IMR-90 (cell line): ENCODE data around the gene RNF213. TPM values are rescaled to one million over a fixed set of nuclear protein-coding genes. Genes with fewer than 3 reads are reported as not detected.

ENCODE experiments used
- ATAC-seq: fragments of 200-7000 bp; cut with Tn5 transposase; 2 replicates; pipeline ENCODE4 v1.9.1; 2020; ENCODE audit warnings: low read depth, mild to moderate bottlenecking, moderate library complexity
- BruUV-seq: library from RNA; stranded (reverse); fragments of 400-500 nt; replicated peaks from 2 replicates; lab custom pipeline; 2021; lab: Mats Ljungman, UMichigan
- CTCF ChIA-PET: fragments of 300-600 bp; formaldehyde crosslinking; extraction: SDS; loops from one replicate; lab custom pipeline; 2021; ENCODE audit warnings: antibody characterized with exemption; lab: Yijun Ruan, JAX
- POLR2A ChIA-PET: fragments of 300-600 bp; sonication (Branson Sonifier 250); formaldehyde crosslinking; loops from one replicate; lab custom pipeline; 2022; ENCODE audit warnings: antibody characterized with exemption; ENCODE audit not compliant: unreplicated experiment; lab: Charles Lee
- DNase-seq: peaks from one replicate; pipeline ENCODE4 v3.0.0; 2013
- H2AFZ ChIP-seq: replicated peaks from 2 replicates; pipeline ENCODE3; 2013; ENCODE audit warnings: low read length, mild to moderate bottlenecking; ENCODE audit not compliant: poor library complexity
- H2AK5ac ChIP-seq: 2 replicates; pipeline ENCODE4 v1.6.1; 2013; ENCODE audit warnings: low read depth, low read length, inconsistent platforms
- H2AK9ac ChIP-seq: replicated peaks from 2 replicates; pipeline ENCODE3; 2013; ENCODE audit warnings: mild to moderate bottlenecking, low read depth, low read length, moderate library complexity; ENCODE audit not compliant: poor library complexity
- H2BK120ac ChIP-seq: 2 replicates; pipeline ENCODE4 v1.6.1; 2013; ENCODE audit warnings: low read depth, low read length, inconsistent platforms
- H2BK15ac ChIP-seq: 3 replicates; pipeline ENCODE4 v1.6.1; 2013; ENCODE audit warnings: low read depth, low read length, inconsistent platforms
- H2BK20ac ChIP-seq: 2 replicates; pipeline ENCODE4 v1.6.1; 2013; ENCODE audit warnings: low read depth, mild to moderate bottlenecking, inconsistent platforms, low read length, moderate library complexity
- H2BK5ac ChIP-seq: 2 replicates; pipeline ENCODE4 v1.6.1; 2013; ENCODE audit warnings: mild to moderate bottlenecking, low read depth, low read length, inconsistent platforms; ENCODE audit not compliant: poor library complexity, severe bottlenecking
- H3K14ac ChIP-seq: replicated peaks from 2 replicates; pipeline ENCODE4 v1.6.1; 2013; ENCODE audit warnings: low read depth, low read length, inconsistent platforms
- H3K18ac ChIP-seq: 2 replicates; pipeline ENCODE4 v1.6.1; 2013; ENCODE audit warnings: low read depth, low read length, control low read depth
- H3K23ac ChIP-seq: 2 replicates; pipeline ENCODE4 v1.6.1; 2013; ENCODE audit warnings: low read depth, low read length, inconsistent platforms
- H3K27ac ChIP-seq: 2 replicates; pipeline ENCODE4 v1.5.1; 2013; ENCODE audit warnings: mild to moderate bottlenecking, control low read depth, low read length; ENCODE audit not compliant: insufficient read depth
- H3K27me3 ChIP-seq: 2 replicates; pipeline ENCODE4 v1.6.1; 2013; ENCODE audit warnings: low read length; ENCODE audit not compliant: control insufficient read depth, insufficient read depth
- H3K36me3 ChIP-seq: 2 replicates; pipeline ENCODE4 v1.6.1; 2013; ENCODE audit warnings: low read length, mixed read lengths; ENCODE audit not compliant: control insufficient read depth, insufficient read depth
- H3K4ac ChIP-seq: 2 replicates; pipeline ENCODE4 v1.6.1; 2013; ENCODE audit warnings: low read depth, low read length, inconsistent platforms
- H3K4me1 ChIP-seq: 2 replicates; pipeline ENCODE4 v1.6.1; 2013; ENCODE audit warnings: low read length, mixed read lengths; ENCODE audit not compliant: control insufficient read depth, insufficient read depth
- H3K4me2 ChIP-seq: 2 replicates; pipeline ENCODE4 v1.6.1; 2013; ENCODE audit warnings: low read depth, mild to moderate bottlenecking, control low read depth, low read length, moderate library complexity
- H3K4me3 ChIP-seq: 2 replicates; pipeline ENCODE4 v1.5.1; 2013; ENCODE audit warnings: low read depth, mild to moderate bottlenecking, control low read depth, low read length, moderate library complexity; ENCODE audit not compliant: insufficient read depth
- H3K56ac ChIP-seq: 2 replicates; pipeline ENCODE4 v1.6.1; 2013; ENCODE audit warnings: low read length, inconsistent platforms; ENCODE audit not compliant: insufficient read depth; ENCODE audit errors: extremely low read depth
- H3K79me1 ChIP-seq, 2 experiments: 2 replicates each; pipeline ENCODE4 v1.6.1; 2013; ENCODE audit warnings: low read length in 2 of 2, inconsistent platforms in 1 of 2, low read depth in 1 of 2
- H3K9ac ChIP-seq: 2 replicates; pipeline ENCODE4 v1.6.1; 2013; ENCODE audit warnings: low read depth, low read length, control low read depth
- H3K9me1 ChIP-seq: 2 replicates; pipeline ENCODE4 v1.6.1; 2013; ENCODE audit warnings: low read length, inconsistent platforms; ENCODE audit not compliant: insufficient read depth
- H3K9me3 ChIP-seq: 2 replicates; pipeline ENCODE4 v1.6.1; 2013; ENCODE audit warnings: low read length; ENCODE audit not compliant: control insufficient read depth, insufficient read depth
- H4K20me1 ChIP-seq: 2 replicates; pipeline ENCODE4 v1.6.1; 2013; ENCODE audit warnings: low read length, inconsistent platforms; ENCODE audit not compliant: insufficient read depth
- H4K5ac ChIP-seq: 2 replicates; pipeline ENCODE4 v1.6.1; 2013; ENCODE audit warnings: mild to moderate bottlenecking, low read depth, low read length, control low read depth
- H4K8ac ChIP-seq, 2 experiments: 2 replicates each; pipeline ENCODE4 v1.6.1; 2013; ENCODE audit warnings: low read depth in 2 of 2, low read length in 2 of 2, control low read depth in 1 of 2, inconsistent platforms in 1 of 2
- H4K91ac ChIP-seq: 2 replicates; pipeline ENCODE4 v1.6.1; 2013; ENCODE audit warnings: low read depth, low read length, inconsistent platforms; ENCODE audit not compliant: insufficient read depth
- CEBPB ChIP-seq: IDR thresholded peaks from 2 replicates; pipeline ENCODE4 v1.6.1; 2012; ENCODE audit warnings: low read depth, low read length, improper control_type of control experiment
- CHD1 ChIP-seq: IDR thresholded peaks from 2 replicates; pipeline ENCODE4 v1.6.1; 2012; ENCODE audit warnings: low read depth, low read length, improper control_type of control experiment
- FOS ChIP-seq: fragments of 150-350 bp; IDR thresholded peaks from 2 replicates; pipeline ENCODE4 v1.6.1; 2016; ENCODE audit warnings: low read depth, low read length
- MAZ ChIP-seq: IDR thresholded peaks from 2 replicates; pipeline ENCODE4 v1.6.1; 2012; ENCODE audit warnings: low read depth, mild to moderate bottlenecking, low read length, improper control_type of control experiment, moderate library complexity, borderline replicate concordance
- NFE2L2 ChIP-seq: fragments of 150-350 bp; IDR thresholded peaks from 2 replicates; pipeline ENCODE4 v1.6.1; 2016; ENCODE audit warnings: low read depth, mild to moderate bottlenecking, low read length
- POLR2A ChIP-seq: IDR thresholded peaks from 2 replicates; pipeline ENCODE4 v1.6.1; 2012; ENCODE audit warnings: mild to moderate bottlenecking, low read depth, low read length
- RAD21 ChIP-seq: IDR thresholded peaks from 2 replicates; pipeline ENCODE4 v1.6.1; 2012; ENCODE audit warnings: low read length, improper control_type of control experiment
- RFX5 ChIP-seq: IDR thresholded peaks from 2 replicates; pipeline ENCODE4 v1.8.0; 2012; ENCODE audit warnings: low read depth, mild to moderate bottlenecking, low read length, moderate library complexity
- WGBS, 2 experiments: methylation state at CpG; one replicate each; pipeline versions ENCODE4 v1.1.5 to v1.1.7; 2013; ENCODE audit warnings: missing lambda C conversion rate in 2 of 2; ENCODE audit not compliant: insufficient read length in 1 of 2; ENCODE audit errors: extremely low coverage in 2 of 2; 5-methylcytosine and 5-hydroxymethylcytosine counted together
- dilution Hi-C: fragments of 300-500 bp; cut with HindIII; formaldehyde crosslinking; loops from one replicate; pipeline ENCODE4 v1.14.3; 2018; ENCODE audit warnings: low sequenced_read_pairs; ENCODE audit not compliant: unreplicated experiment
- in situ Hi-C: fragments of 300-500 bp; cut with MboI; formaldehyde crosslinking; loops from 3 replicates; pipeline ENCODE4 v1.14.3; 2019; ENCODE audit warnings: low sequenced_read_pairs, inconsistent platforms, mixed read lengths
- intact Hi-C: fragments of 100-400 bp; cut with micrococcal nuclease; formaldehyde crosslinking; loops from 2 replicates; pipeline ENCODE4 v1.10.0; 2022
- polyA plus RNA-seq, 3 experiments: library from polyadenylated mRNA; depleted of rRNA; stranded (reverse); fragments of >200 nt; gene quantifications; 2 replicates each; pipeline ENCODE4 v1.2.3, GENCODE V29; 2012; ENCODE audit warnings: low replicate concordance in 1 of 3
- total RNA-seq: library from RNA; depleted of rRNA; stranded (reverse); fragments of >200 nt; gene quantifications from 2 replicates; pipeline ENCODE4 v1.2.3, GENCODE V29; 2012

The RNF213 gene
- total and polyA plus RNA-seq, 2 of the 4 experiments (the other 2 are of a cell fraction): 23.4 to 36.0 TPM

DNA sequence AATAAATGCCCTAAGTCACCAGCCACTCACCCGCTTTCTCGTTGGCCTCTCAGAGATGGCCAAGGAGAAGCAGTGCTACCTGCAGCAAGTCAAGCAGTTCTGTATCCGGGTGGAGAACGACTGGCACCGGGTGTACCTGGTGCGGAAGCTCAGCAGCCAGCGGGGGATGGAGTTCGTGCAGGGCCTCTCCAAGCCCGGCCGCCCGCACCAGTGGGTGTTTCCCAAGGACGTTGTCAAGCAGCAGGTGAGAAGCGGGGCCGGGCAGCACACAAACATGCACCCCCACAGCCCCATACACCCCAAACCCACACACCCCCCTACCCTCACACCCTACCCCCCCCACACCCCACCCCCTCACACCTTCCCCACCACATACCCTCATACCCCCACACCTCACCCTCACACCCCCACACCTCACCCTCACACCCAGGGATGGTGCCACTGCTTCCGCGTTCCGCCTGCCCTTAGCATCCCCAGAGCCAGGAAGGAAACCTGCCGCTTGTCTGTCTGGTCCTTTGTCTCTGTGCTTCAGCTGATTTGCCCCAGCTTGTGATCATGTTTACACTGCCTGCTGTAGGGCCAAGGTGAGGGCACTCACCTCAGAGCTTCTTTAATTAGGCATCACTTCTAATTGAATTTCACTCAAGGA is 112.4 kb downstream of the RNF213 start:
- no peak overlapping the region for H3K18ac ChIP-seq
- H3K14ac ChIP-seq: no peak overlapping the region
- dilution Hi-C loops: no loop called here
- H4K20me1 ChIP-seq: no peaks in the 10 kb centered on the region
- peaks cover 4% of the 10 kb centered on the region; the same call in 1 of the 2 replicates for H3K9me1 ChIP-seq
- 0 out of 4 replicates have a peak, but pooled peaks cover 0 to 3% of the 10 kb centered on the region in 2 experiments for H3K79me1 ChIP-seq
- ChIA-PET CTCF (interaction anchor here (0.7 kb wide), 1 partner anchor 11 kb away, joined by 3 read pairs; no protein-coding TSS in a partner anchor), POLR2A (no interaction called here)
- H3K9ac ChIP-seq: no peak overlapping the region
- in situ Hi-C loops: no loop called here
- no peak overlapping the region for H4K8ac ChIP-seq
- H3K36me3 ChIP-seq: peaks cover 64% of the 10 kb centered on the region
- no peak overlapping the region for H2AK5ac ChIP-seq
- H2AFZ ChIP-seq: no peak overlapping the region
- no peak overlapping the region for H2BK120ac ChIP-seq
- no peak overlapping the region for H3K4me3 ChIP-seq
- H4K91ac ChIP-seq: no peak overlapping the region
- DNase-seq (no peak), ATAC-seq (no peak)
- H4K5ac ChIP-seq: no peak overlapping the region
- H3K9me3 ChIP-seq: no peaks in the 10 kb centered on the region
- no peak overlapping the region for H3K27ac ChIP-seq
- TF ChIP-seq POLR2A: no peak
- TF ChIP-seq CHD1: no peak
- no peak for TF ChIP-seq CEBPB
- no peak for TF ChIP-seq FOS
- TF ChIP-seq RAD21: no peak
- no peak for TF ChIP-seq MAZ
- no peak for TF ChIP-seq RFX5
- TF ChIP-seq NFE2L2: no peak
- H2BK15ac ChIP-seq: no peak overlapping the region
- intact Hi-C loops: no loop called here
- no peak overlapping the region for H2BK5ac ChIP-seq
- no peak overlapping the region for H2AK9ac ChIP-seq
- no peak overlapping the region for H2BK20ac ChIP-seq
- WGBS, 2 experiments: 84% methylated on average over 6 of the region's 18 CpGs; no CpG with 5 or more reads in 1 of the 2 experiments
- H3K4me2 ChIP-seq: no peak overlapping the region
- no peaks in the 10 kb centered on the region for H3K4me1 ChIP-seq
- no TSS peak for BruUV-seq
- H3K23ac ChIP-seq: no peak overlapping the region
- no peak overlapping the region for H3K4ac ChIP-seq
- H3K56ac ChIP-seq: no peak overlapping the region
- no peaks in the 10 kb centered on the region for H3K27me3 ChIP-seq
